ENCODE results near the gene HRCT1.
A peak's percentile ranks its signal among the peaks of the same experiment; 100 is the strongest.
"Not testable (repeated sequence)": the region's sequence is repeated elsewhere in the genome, so short reads cannot be mapped to it uniquely, and the experiment has no call there.

HRCT1 gene

DNA sequence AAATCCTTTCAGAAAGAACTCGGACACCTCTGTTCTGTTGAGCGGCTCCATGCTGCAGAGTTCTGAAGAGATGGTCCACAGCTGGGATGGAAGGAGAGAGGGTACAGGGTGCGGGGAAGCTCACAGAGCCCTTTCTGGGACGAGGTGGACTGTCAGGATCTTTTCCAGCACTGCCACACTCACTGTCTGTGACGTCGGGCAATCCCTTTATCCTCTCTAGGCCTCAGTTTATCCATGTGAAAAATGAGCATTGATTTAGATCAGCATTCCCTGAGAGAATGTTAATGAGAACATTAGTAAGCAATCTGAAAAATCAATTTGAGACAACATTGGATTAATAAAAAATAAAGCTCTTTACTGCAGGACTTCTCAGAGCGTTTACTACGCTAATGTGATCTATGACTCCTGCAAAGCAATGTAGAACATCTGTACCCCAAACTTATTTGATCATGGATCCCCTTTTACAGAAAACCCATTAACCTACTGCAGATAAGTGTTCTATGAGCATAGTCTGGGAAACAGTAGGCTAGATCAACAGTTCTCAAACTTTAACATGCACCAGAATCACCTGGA lies 35.6 kb upstream of the HRCT1 start, which contains the start of gene OR13J1:
Gene OR13J1, minus strand, starts transcription at position 51 of the 573 bp plus-strand sequence. Its CDS starts 0 bp downstream, at position 51.
- Histone ChIP-seq H3K4me1 (ENCODE audit: control extremely low read depth in 1 of 4, control insufficient read depth in 4 of 4, insufficient read depth in 4 of 4, low read length in 3 of 4) (no peaks in the 10 kb centered on the region), H3K9me3 (ENCODE audit: control extremely low read depth in 1 of 5, control insufficient read depth in 4 of 5, insufficient read depth in 2 of 5, low read depth in 1 of 5, low read length in 4 of 5) (peaks cover 0 to 3% (median under 1%) of the 10 kb centered on the region in 5 experiments), H3K4me3 (ENCODE audit: control insufficient read depth in 1 of 7, extremely low read depth in 1 of 7, insufficient read depth in 4 of 7, low read depth in 2 of 7, low read length in 6 of 7) (no peak within 1 kb of the TSS), H3K27ac (ENCODE audit: insufficient read depth in 1 of 2, low read depth in 1 of 2, low read length in 2 of 2, poor library complexity in 1 of 2, severe bottlenecking in 2 of 2) (no peak within 1 kb of the TSS), H3K27me3 (replicated peaks in 2 of 5; ENCODE audit: control insufficient read depth in 4 of 5, insufficient read depth in 5 of 5, low read length in 4 of 5) (peaks cover 0 to 13% (median 0%) of the 10 kb centered on the region in 5 experiments), H3K36me3 (ENCODE audit: control insufficient read depth in 4 of 4, insufficient read depth in 4 of 4, low read length in 3 of 4) (no peaks in the 10 kb centered on the region)
- POLR2A ChIA-PET: no interaction called here
- WGBS (ENCODE audit: insufficient coverage): 93% methylated on average over 7 of the region's 8 CpGs
- CTCF ChIA-PET: interaction anchor here (1.1 to 1.5 kb wide), 3 partner anchors 10 to 81 kb away, joined by 3 to 5 read pairs (median 4); no protein-coding TSS in a partner anchor
- DNase-seq: no peak

DNA sequence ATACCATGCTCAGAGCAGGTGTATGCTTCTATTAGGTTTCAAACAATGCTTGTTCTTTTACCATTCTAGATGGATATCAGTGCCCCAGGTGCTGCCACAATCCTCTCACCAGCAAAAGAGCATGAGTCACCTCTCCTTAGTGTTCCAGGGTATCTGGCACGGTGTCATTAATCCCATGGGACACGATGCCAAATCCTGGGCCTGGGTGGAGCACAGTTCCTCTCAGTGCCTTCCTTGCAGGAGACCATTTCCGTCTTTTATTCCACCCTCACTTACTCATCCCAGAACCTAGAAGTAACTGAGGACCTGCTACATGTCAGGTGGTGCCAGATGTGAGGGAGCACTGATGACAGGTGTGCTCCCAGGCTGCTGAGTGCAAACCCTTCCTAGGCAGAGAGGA lies 34.5 kb upstream of the HRCT1 start:
- no peak overlapping the region for H3K27ac ChIP-seq (ENCODE audit: insufficient read depth in 1 of 2, low read depth in 1 of 2, low read length in 2 of 2, poor library complexity in 1 of 2, severe bottlenecking in 2 of 2)
- peaks cover 0 to 13% (median 0%) of the 10 kb centered on the region in 5 experiments for H3K27me3 ChIP-seq (replicated peaks in 2 of 5; ENCODE audit: control insufficient read depth in 4 of 5, insufficient read depth in 5 of 5, low read length in 4 of 5)
- no peak for DNase-seq
- 86% methylated on average over 2 of the region's 3 CpGs for WGBS (ENCODE audit: insufficient coverage)
- H3K4me1 ChIP-seq (ENCODE audit: control extremely low read depth in 1 of 4, control insufficient read depth in 4 of 4, insufficient read depth in 4 of 4, low read length in 3 of 4): no peaks in the 10 kb centered on the region
- no peaks in the 10 kb centered on the region for H3K36me3 ChIP-seq (ENCODE audit: control insufficient read depth in 4 of 4, insufficient read depth in 4 of 4, low read length in 3 of 4)
- ChIA-PET CTCF (interaction anchor here (1.1 to 1.8 kb wide), 4 partner anchors 9 to 82 kb away, joined by 3 to 5 read pairs (median 4); no protein-coding TSS in a partner anchor), POLR2A (interaction anchor here (0.5 kb wide), 1 partner anchor 18 kb away, joined by 3 read pairs; no protein-coding TSS in a partner anchor)
- no peak overlapping the region for H3K4me3 ChIP-seq (ENCODE audit: control insufficient read depth in 1 of 7, extremely low read depth in 1 of 7, insufficient read depth in 4 of 7, low read depth in 2 of 7, low read length in 6 of 7)
- peaks cover 0 to 5% (median 2%) of the 10 kb centered on the region in 5 experiments for H3K9me3 ChIP-seq (ENCODE audit: control extremely low read depth in 1 of 5, control insufficient read depth in 4 of 5, insufficient read depth in 2 of 5, low read depth in 1 of 5, low read length in 4 of 5)

DNA sequence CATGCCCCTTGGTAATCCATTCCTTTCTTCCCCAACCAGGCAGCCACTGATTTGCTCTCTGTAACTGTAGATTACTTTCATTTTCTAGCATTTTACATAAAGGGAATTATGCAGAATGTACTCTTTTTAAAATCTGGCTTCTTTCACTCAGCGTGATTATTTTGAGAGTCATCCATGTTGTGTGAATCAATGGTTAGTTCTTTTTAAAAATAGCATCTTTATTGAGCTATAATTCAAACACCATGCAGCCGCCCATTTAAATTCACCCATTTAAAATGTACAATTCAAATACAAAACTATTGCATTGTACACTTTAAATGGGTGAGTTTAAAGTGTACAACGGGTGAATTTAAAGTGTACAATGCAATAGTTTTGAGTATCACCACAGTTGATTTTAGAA lies 33.5 kb upstream of the HRCT1 start:
- WGBS (ENCODE audit: insufficient coverage): no CpG with 5 or more reads among the region's 3 CpGs
- CTCF ChIA-PET: interaction anchor here (1.4 to 1.8 kb wide), 2 partner anchors 9 to 46 kb away, joined by 3 to 4 read pairs; no protein-coding TSS in a partner anchor

DNA sequence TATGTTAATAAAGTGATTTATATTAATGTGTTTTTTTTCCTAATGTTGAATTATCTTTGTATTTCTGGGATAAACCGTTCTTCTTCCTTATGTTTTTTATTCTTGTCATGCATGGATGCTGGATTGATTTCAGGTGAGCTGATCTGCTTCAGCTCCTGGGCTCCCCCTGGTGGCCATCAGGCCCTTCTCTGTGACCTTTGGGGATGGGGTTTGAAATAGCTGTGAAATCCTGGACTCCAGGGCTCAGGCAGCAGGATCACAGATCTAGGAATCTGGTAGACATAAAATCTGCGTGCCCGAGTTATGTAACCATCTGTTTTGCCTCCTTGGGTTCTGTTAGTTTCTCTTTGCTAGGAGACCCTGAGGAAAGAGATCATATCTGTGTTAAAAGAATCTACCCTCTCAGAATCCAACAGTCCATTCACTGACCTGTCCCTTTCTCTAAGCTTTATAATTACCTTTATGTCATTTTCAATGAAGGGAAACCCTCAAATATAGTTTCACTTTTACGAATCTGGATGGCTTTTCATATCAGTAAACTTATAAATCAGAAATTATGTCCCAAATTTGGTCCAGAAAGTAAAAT lies 23.6 kb upstream of the HRCT1 start:
- CTCF ChIA-PET: interaction anchor here (0.6 to 3.2 kb wide), 26 partner anchors 9 to 221 kb away, joined by 3 to 49 read pairs (median 4); partner anchors contain the start of genes GBA2, HINT2, NPR2 and RGP1

More for the DNA sequence above, 33.5 kb upstream of the HRCT1 start:
- POLR2A ChIA-PET: no interaction called here
- Histone ChIP-seq H3K27ac (ENCODE audit: insufficient read depth in 1 of 2, low read depth in 1 of 2, low read length in 2 of 2, poor library complexity in 1 of 2, severe bottlenecking in 2 of 2) (no peak overlapping the region), H3K27me3 (replicated peaks in 2 of 5; ENCODE audit: control insufficient read depth in 4 of 5, insufficient read depth in 5 of 5, low read length in 4 of 5) (peaks cover 0 to 13% (median 0%) of the 10 kb centered on the region in 5 experiments), H3K9me3 (ENCODE audit: control extremely low read depth in 1 of 5, control insufficient read depth in 4 of 5, insufficient read depth in 2 of 5, low read depth in 1 of 5, low read length in 4 of 5) (peaks cover 0 to 14% (median 4%) of the 10 kb centered on the region in 5 experiments), H3K4me1 (ENCODE audit: control extremely low read depth in 1 of 4, control insufficient read depth in 4 of 4, insufficient read depth in 4 of 4, low read length in 3 of 4) (no peaks in the 10 kb centered on the region), H3K36me3 (ENCODE audit: control insufficient read depth in 4 of 4, insufficient read depth in 4 of 4, low read length in 3 of 4) (no peaks in the 10 kb centered on the region), H3K4me3 (ENCODE audit: control insufficient read depth in 1 of 7, extremely low read depth in 1 of 7, insufficient read depth in 4 of 7, low read depth in 2 of 7, low read length in 6 of 7) (no peak overlapping the region)
- no peak for DNase-seq

DNA sequence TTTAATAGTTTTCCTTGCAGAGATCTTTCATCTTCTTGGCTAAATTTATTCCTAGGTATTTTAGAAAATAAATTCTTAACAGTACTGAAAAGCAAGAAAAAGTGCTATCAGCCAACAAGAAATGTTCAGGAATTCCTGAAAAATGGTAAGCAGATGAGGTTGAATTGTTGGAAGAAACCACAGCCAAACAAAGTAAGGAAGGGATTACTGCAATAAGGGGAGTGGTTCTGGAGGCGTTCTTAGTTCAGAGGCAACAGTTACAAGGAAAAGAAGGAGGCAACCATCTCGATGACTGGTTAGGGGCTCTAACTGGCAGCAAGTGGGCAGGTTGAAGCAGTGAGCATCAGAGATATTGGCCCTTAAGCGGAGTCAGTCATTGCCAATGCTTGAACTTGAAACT lies 23.0 kb upstream of the HRCT1 start:
- H3K36me3 ChIP-seq (ENCODE audit: control insufficient read depth in 4 of 4, insufficient read depth in 4 of 4, low read length in 3 of 4): no peaks in the 10 kb centered on the region
- no peak for DNase-seq
- peaks cover 0 to 1% (median 0%) of the 10 kb centered on the region in 5 experiments for H3K27me3 ChIP-seq (replicated peaks in 2 of 5; ENCODE audit: control insufficient read depth in 4 of 5, insufficient read depth in 5 of 5, low read length in 4 of 5)
- no peaks in the 10 kb centered on the region for H3K4me1 ChIP-seq (ENCODE audit: control extremely low read depth in 1 of 4, control insufficient read depth in 4 of 4, insufficient read depth in 4 of 4, low read length in 3 of 4)
- H3K9me3 ChIP-seq (ENCODE audit: control extremely low read depth in 1 of 5, control insufficient read depth in 4 of 5, insufficient read depth in 2 of 5, low read depth in 1 of 5, low read length in 4 of 5): peaks cover 0 to under 1% (median 0%) of the 10 kb centered on the region in 5 experiments
- no peak overlapping the region for H3K4me3 ChIP-seq (ENCODE audit: control insufficient read depth in 1 of 7, extremely low read depth in 1 of 7, insufficient read depth in 4 of 7, low read depth in 2 of 7, low read length in 6 of 7)
- H3K27ac ChIP-seq (ENCODE audit: insufficient read depth in 1 of 2, low read depth in 1 of 2, low read length in 2 of 2, poor library complexity in 1 of 2, severe bottlenecking in 2 of 2): no peak overlapping the region
- CTCF ChIA-PET: interaction anchor here (0.6 to 3.2 kb wide), 17 partner anchors 9 to 222 kb away, joined by 3 to 49 read pairs (median 6); partner anchors contain the start of genes HINT2 and NPR2
- WGBS (ENCODE audit: insufficient coverage): 58% methylated on average over 2 of the region's 3 CpGs
- POLR2A ChIA-PET: no interaction called here

More for the DNA sequence above, 23.6 kb upstream of the HRCT1 start:
- H3K27ac ChIP-seq (ENCODE audit: insufficient read depth in 1 of 2, low read depth in 1 of 2, low read length in 2 of 2, poor library complexity in 1 of 2, severe bottlenecking in 2 of 2): no peak overlapping the region
- WGBS (ENCODE audit: insufficient coverage): 0% methylated on average over 2 of the region's 4 CpGs
- H3K36me3 ChIP-seq (ENCODE audit: control insufficient read depth in 4 of 4, insufficient read depth in 4 of 4, low read length in 3 of 4): no peaks in the 10 kb centered on the region
- H3K4me1 ChIP-seq (ENCODE audit: control extremely low read depth in 1 of 4, control insufficient read depth in 4 of 4, insufficient read depth in 4 of 4, low read length in 3 of 4): no peaks in the 10 kb centered on the region
- H3K4me3 ChIP-seq (ENCODE audit: control insufficient read depth in 1 of 7, extremely low read depth in 1 of 7, insufficient read depth in 4 of 7, low read depth in 2 of 7, low read length in 6 of 7): no peak overlapping the region
- peaks cover 0 to 3% (median 0%) of the 10 kb centered on the region in 5 experiments for H3K27me3 ChIP-seq (replicated peaks in 2 of 5; ENCODE audit: control insufficient read depth in 4 of 5, insufficient read depth in 5 of 5, low read length in 4 of 5)
- peak; percentile 55 to 67 (median 58) for DNase-seq
- POLR2A ChIA-PET: interaction anchor here (0.7 kb wide), 1 partner anchor 85 kb away, joined by 3 read pairs; no protein-coding TSS in a partner anchor
- H3K9me3 ChIP-seq (ENCODE audit: control extremely low read depth in 1 of 5, control insufficient read depth in 4 of 5, insufficient read depth in 2 of 5, low read depth in 1 of 5, low read length in 4 of 5): peaks cover 0 to 6% (median 2%) of the 10 kb centered on the region in 5 experiments

DNA sequence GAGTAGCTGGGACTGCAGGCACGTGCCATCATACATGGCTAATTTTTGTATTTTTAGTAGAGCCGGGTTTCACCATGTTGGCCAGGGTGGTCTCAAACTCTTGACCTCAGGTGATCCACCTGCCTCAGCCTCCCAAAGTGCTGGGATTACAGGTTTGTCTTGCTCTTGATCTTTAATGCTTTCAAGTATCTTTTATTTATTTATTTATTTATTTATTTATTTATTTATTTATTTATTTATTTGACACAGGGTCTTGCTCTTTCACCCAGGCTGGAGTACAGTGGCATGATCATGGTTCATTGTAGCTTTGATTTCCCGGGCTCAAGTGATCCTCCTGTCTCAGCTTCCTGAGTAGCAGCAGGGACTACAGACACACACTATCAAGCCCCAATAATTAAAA lies 21.1 kb upstream of the HRCT1 start:
- H3K36me3 ChIP-seq (ENCODE audit: control insufficient read depth in 4 of 4, insufficient read depth in 4 of 4, low read length in 3 of 4); H3K4me3 ChIP-seq (ENCODE audit: control insufficient read depth in 1 of 7, extremely low read depth in 1 of 7, insufficient read depth in 4 of 7, low read depth in 2 of 7, low read length in 6 of 7); POLR2A ChIA-PET; DNase-seq; H3K27me3 ChIP-seq (replicated peaks in 2 of 5; ENCODE audit: control insufficient read depth in 4 of 5, insufficient read depth in 5 of 5, low read length in 4 of 5); H3K9me3 ChIP-seq (ENCODE audit: control extremely low read depth in 1 of 5, control insufficient read depth in 4 of 5, insufficient read depth in 2 of 5, low read depth in 1 of 5, low read length in 4 of 5); H3K4me1 ChIP-seq (ENCODE audit: control extremely low read depth in 1 of 4, control insufficient read depth in 4 of 4, insufficient read depth in 4 of 4, low read length in 3 of 4); H3K27ac ChIP-seq (ENCODE audit: insufficient read depth in 1 of 2, low read depth in 1 of 2, low read length in 2 of 2, poor library complexity in 1 of 2, severe bottlenecking in 2 of 2): not testable (repeated sequence)
- WGBS (ENCODE audit: insufficient coverage): 100% methylated on average over 2 of the region's 3 CpGs
- CTCF ChIA-PET: interaction anchor here (1.2 to 1.6 kb wide), 2 partner anchors 49 to 96 kb away, joined by 3 read pairs; no protein-coding TSS in a partner anchor

Measured in common myeloid progenitor, CD34-positive (primary cell).